ENCODE measurements around the gene PTPN20.

The PTPN20 gene

GRCh38 chr10:46995234-46995633, 84.0 kb downstream of the PTPN20 start:
- no peak for TF ChIP-seq CTCF (IDR thresholded peaks at IDR 0.05; ENCODE audit: low read length, missing control alignments)
- DNase-seq (ENCODE audit: low read depth), result no peak
- H3K4me3 ChIP-seq (replicated peaks; ENCODE audit: low read depth, low read length), result no peak overlapping the region

GRCh38 chr10:46998192-46998591, 87.0 kb downstream of the PTPN20 start:
- DNase-seq (ENCODE audit: low read depth), result no peak
- no peak for TF ChIP-seq CTCF (IDR thresholded peaks at IDR 0.05; ENCODE audit: low read length, missing control alignments)
- H3K4me3 ChIP-seq (replicated peaks; ENCODE audit: low read depth, low read length), result no peak overlapping the region

GRCh38 chr10:46998595-46998994, 87.4 kb downstream of the PTPN20 start:
- TF ChIP-seq CTCF (IDR thresholded peaks at IDR 0.05; ENCODE audit: low read length, missing control alignments), result no peak
- H3K4me3 ChIP-seq (replicated peaks; ENCODE audit: low read depth, low read length), result no peak overlapping the region
- no peak for DNase-seq (ENCODE audit: low read depth)

GRCh38 chr10:46999217-46999616, 88.0 kb downstream of the PTPN20 start:
- H3K4me3 ChIP-seq (replicated peaks; ENCODE audit: low read depth, low read length), result no peak overlapping the region
- TF ChIP-seq CTCF (IDR thresholded peaks at IDR 0.05; ENCODE audit: low read length, missing control alignments), result no peak
- DNase-seq (ENCODE audit: low read depth), result no peak

GRCh38 chr10:47008769-47009168, 97.5 kb downstream of the PTPN20 start:
- TF ChIP-seq CTCF (IDR thresholded peaks at IDR 0.05; ENCODE audit: low read length, missing control alignments), result no peak
- no peak overlapping the region for H3K4me3 ChIP-seq (replicated peaks; ENCODE audit: low read depth, low read length)
- DNase-seq (ENCODE audit: low read depth), result no peak

GRCh38 chr10:47009215-47009838, 98.1 kb downstream of the PTPN20 start:
- TF ChIP-seq CTCF (IDR thresholded peaks at IDR 0.05; ENCODE audit: low read length, missing control alignments), result no peak
- H3K4me3 ChIP-seq (replicated peaks; ENCODE audit: low read depth, low read length), result no peak overlapping the region
- no peak for DNase-seq (ENCODE audit: low read depth)

GRCh38 chr10:47010036-47010435, 98.8 kb downstream of the PTPN20 start:
- no peak overlapping the region for H3K4me3 ChIP-seq (replicated peaks; ENCODE audit: low read depth, low read length)
- no peak for TF ChIP-seq CTCF (IDR thresholded peaks at IDR 0.05; ENCODE audit: low read length, missing control alignments)
- DNase-seq (ENCODE audit: low read depth), result no peak

Measured in fibroblast of pulmonary artery (primary cell).